Effector CD8-positive, alpha-beta T cell (primary cell): Measurements from ENCODE around the gene NCKAP1.
"Not testable (repeated sequence)": the region's sequence is repeated elsewhere in the genome, so short reads cannot be mapped to it uniquely, and the experiment has no call there.

ENCODE experiments used
- DNase-seq: peaks from one replicate; lab custom pipeline; 2025; lab: John Stamatoyannopoulos, UW

NCKAP1 gene

GRCh38 chr2:183037553-183038340 lies 510 bp downstream of the NCKAP1 start:
- peak; percentile 16 for DNase-seq

- DNase-seq: no peak
Observed at GRCh38 chr2:183037074-183037552, 1.1 kb downstream of the NCKAP1 start.

GRCh38 chr2:183035954-183036669 lies 2.1 kb downstream of the NCKAP1 start:
- DNase-seq: no peak

- DNase-seq: no peak
Observed at GRCh38 chr2:183035298-183035953, 2.8 kb downstream of the NCKAP1 start.

GRCh38 chr2:183034806-183035205 lies 3.5 kb downstream of the NCKAP1 start:
- DNase-seq: no peak

GRCh38 chr2:183033951-183034350 lies 4.3 kb downstream of the NCKAP1 start:
- DNase-seq: no peak

- no peak for DNase-seq
Observed at GRCh38 chr2:183031911-183032794, 6.1 kb downstream of the NCKAP1 start.

GRCh38 chr2:183029219-183029618 lies 9.0 kb downstream of the NCKAP1 start:
- no peak for DNase-seq

- no peak for DNase-seq
Observed at GRCh38 chr2:183028108-183028507, 10.1 kb downstream of the NCKAP1 start.

GRCh38 chr2:183027443-183027842 lies 10.8 kb downstream of the NCKAP1 start:
- DNase-seq: no peak

GRCh38 chr2:183026424-183026823 lies 11.8 kb downstream of the NCKAP1 start:
- no peak for DNase-seq

- no peak for DNase-seq
Observed at GRCh38 chr2:183025993-183026392, 12.3 kb downstream of the NCKAP1 start.

- no peak for DNase-seq
Observed at GRCh38 chr2:183024339-183025095, 13.7 kb downstream of the NCKAP1 start.

- no peak for DNase-seq
Observed at GRCh38 chr2:183022711-183023110, 15.5 kb downstream of the NCKAP1 start.

GRCh38 chr2:183021613-183022012 lies 16.6 kb downstream of the NCKAP1 start:
- DNase-seq: no peak

GRCh38 chr2:183019718-183020442 lies 18.4 kb downstream of the NCKAP1 start:
- no peak for DNase-seq

GRCh38 chr2:183017845-183018244 lies 20.4 kb downstream of the NCKAP1 start:
- DNase-seq: not testable (repeated sequence)

GRCh38 chr2:183014005-183014404 lies 24.3 kb downstream of the NCKAP1 start:
- no peak for DNase-seq

- DNase-seq: no peak
Observed at GRCh38 chr2:183011743-183012142, 26.5 kb downstream of the NCKAP1 start.

GRCh38 chr2:183010112-183010511 lies 28.1 kb downstream of the NCKAP1 start:
- DNase-seq: no peak
